Kidney epithelial cell (primary cell): Measurements from ENCODE around the gene STXBP5L. TPM values are rescaled to one million over a fixed set of nuclear protein-coding genes. Genes with fewer than 3 reads are reported as not detected.
"Not testable (repeated sequence)": the region's sequence is repeated elsewhere in the genome, so short reads cannot be mapped to it uniquely, and the experiment has no call there.

Experiments
- DNase-seq: peaks from one replicate; pipeline ENCODE4 v3.0.0-alpha.2; 2010; ENCODE audit warnings: low read depth
- H3K27me3 ChIP-seq: 2 replicates; pipeline ENCODE4 v1.6.0; 2011; ENCODE audit warnings: low read length; ENCODE audit not compliant: control insufficient read depth, insufficient read depth
- H3K36me3 ChIP-seq: 2 replicates; pipeline ENCODE4 v1.5.1; 2011; ENCODE audit warnings: low read length; ENCODE audit not compliant: control insufficient read depth, insufficient read depth
- H3K4me3 ChIP-seq: 2 replicates; pipeline ENCODE4 v1.5.1; 2011; ENCODE audit warnings: low read depth, mild to moderate bottlenecking, control low read depth, low read length
- CTCF ChIP-seq: IDR thresholded peaks from 2 replicates; pipeline ENCODE4 v1.5.1; 2011; ENCODE audit warnings: mild to moderate bottlenecking, moderate library complexity, low read length, control low read depth, inconsistent platforms; ENCODE audit not compliant: insufficient read depth, poor library complexity, severe bottlenecking
- total RNA-seq: library from RNA; depleted of rRNA; stranded (reverse); fragments of >200 nt; gene quantifications from 2 replicates; pipeline ENCODE4 v1.2.3, GENCODE V29; 2015

The STXBP5L gene
- total RNA-seq, 1 donor from 2014 or later: 0.13 TPM

DNA sequence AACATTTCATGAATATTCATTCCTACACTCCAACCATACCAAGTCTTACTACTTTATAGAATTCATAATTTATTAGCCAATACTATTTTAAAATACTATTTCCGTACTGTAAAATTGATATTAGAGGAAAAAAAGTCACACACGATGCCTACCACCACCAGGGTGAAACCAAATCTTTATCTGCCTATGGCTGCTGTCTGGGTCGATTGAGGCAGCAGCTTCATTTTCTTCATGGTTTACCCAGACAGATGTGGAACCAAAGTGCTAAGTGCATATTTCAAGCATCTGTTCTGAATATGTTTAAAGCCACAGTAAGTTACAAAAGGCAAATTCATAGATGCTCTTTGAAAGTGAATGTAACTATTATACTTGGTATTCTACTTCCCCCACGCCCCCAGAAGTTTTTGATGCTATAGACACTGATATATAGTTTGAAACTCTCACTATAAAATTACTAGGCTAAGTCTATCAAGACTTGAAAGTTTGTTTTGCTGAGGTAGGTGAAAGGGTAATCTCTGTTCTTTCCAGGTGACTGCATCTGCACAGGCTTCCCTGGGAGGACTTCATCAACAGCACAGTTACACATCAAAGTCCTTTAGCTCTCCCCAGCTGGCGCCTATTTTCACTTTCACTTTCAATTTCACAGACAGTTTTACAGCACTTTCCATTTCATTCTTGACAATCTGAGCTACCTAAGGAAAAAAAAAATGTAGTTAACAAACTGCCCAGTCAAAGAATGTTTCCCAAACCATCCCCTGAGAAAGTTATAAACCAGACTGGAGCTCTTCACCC lies 523.9 kb downstream of the STXBP5L start:
- no peak for TF ChIP-seq CTCF
- no peaks in the 10 kb centered on the region for H3K36me3 ChIP-seq
- no peak overlapping the region for H3K4me3 ChIP-seq
- H3K27me3 ChIP-seq: no peaks in the 10 kb centered on the region
- peak; percentile 52 for DNase-seq

- TF ChIP-seq CTCF: no peak
Measured at GRCh38 chr3:121436074-121436473, 528.1 kb downstream of the STXBP5L start.

DNA sequence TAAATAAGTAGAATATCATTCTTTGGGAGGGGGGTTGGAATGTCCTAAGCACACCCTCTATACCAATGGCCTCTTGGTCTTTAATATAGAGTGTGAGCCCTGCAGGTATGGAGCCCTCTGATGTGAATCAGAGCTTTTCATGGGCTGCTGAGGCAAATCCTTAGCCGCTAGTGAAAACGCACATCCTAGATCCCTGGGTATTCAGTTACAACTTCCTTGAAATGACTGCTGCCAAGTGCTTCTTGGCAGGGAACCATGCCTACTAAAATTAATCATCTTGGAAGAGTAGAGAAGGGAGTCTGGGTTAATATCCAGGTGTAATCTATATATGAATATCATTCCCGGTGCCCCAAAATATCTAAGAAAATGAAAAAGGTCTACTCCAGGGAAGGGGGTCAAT lies 528.6 kb downstream of the STXBP5L start:
- H3K27me3 ChIP-seq: no peaks in the 10 kb centered on the region
- TF ChIP-seq CTCF: no peak
- no peaks in the 10 kb centered on the region for H3K36me3 ChIP-seq
- DNase-seq: peak; percentile 5
- H3K4me3 ChIP-seq: no peak overlapping the region

More at GRCh38 chr3:121436074-121436473, 528.1 kb downstream of the STXBP5L start:
- Histone ChIP-seq H3K27me3 (no peaks in the 10 kb centered on the region), H3K36me3 (no peaks in the 10 kb centered on the region), H3K4me3 (no peak overlapping the region)
- no peak for DNase-seq

DNA sequence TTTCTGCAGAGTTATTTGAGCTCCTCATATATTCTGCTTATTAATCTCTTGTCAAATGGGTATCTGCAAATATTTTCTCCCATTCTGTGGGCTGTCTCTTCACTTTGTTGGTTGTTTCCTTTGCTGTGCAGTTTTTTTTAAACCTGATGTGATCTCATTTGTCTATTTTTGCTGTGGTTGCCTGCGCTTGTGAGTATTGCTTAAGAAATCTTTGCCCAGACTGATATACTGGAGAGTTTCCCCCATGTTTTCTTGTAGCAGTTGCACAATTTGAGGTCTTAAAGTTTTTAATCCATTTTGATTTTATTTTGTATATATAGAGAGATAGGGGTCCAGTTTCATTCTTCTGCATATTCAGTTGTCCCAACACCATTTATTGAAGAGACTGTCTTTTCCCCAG lies 535.5 kb downstream of the STXBP5L start:
- no peaks in the 10 kb centered on the region for H3K36me3 ChIP-seq
- no peak overlapping the region for H3K4me3 ChIP-seq
- TF ChIP-seq CTCF: no peak

DNA sequence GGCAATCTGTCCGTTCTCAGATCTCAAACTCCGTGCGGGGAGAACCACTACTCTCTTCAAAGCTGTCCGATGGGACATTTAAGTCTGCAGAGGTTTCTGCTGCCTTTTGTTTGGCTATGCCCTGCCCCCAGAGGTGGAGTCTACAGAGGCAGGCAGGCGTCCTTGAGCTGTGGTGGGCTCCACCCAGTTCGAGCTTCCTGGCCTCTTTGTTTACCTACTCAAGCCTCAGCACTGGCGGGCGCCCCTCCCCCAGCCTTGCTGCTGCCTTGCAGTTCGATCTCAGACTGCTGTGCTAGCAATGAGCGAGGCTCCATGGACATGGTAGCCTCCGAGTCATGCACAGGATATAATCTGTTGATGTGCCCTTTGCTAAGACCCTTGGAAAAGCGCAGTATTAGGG lies 543.7 kb downstream of the STXBP5L start:
- not testable (repeated sequence) for DNase-seq

More for the DNA sequence above, 535.5 kb downstream of the STXBP5L start:
- no peaks in the 10 kb centered on the region for H3K27me3 ChIP-seq
- DNase-seq: no peak

DNA sequence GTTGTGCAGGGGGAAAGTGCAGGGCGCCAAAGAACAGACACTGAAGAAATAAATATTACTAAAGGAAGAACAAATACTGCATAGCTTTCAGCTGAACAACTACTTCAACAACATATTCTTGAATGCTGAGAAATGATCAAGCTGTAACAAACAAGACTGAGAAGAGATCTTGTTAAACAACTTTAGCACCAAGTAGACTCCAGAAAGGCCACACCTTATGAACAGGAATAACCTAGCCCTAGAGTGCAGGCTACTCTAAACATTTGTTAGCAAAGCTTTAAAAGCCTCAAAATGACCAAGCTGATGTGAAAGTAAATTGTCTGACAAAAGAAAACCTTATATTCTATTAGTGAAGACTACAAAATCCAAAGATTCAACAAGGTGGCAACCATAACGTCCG lies 554.6 kb downstream of the STXBP5L start:
- Histone ChIP-seq H3K27me3 (no peaks in the 10 kb centered on the region), H3K4me3 (no peak overlapping the region), H3K36me3 (no peaks in the 10 kb centered on the region)
- no peak for TF ChIP-seq CTCF
- DNase-seq: no peak

More for the DNA sequence above, 543.7 kb downstream of the STXBP5L start:
- not testable (repeated sequence) for H3K27me3 ChIP-seq, H3K4me3 ChIP-seq, H3K36me3 ChIP-seq
